Dendritic cell treated with granulocyte-macrophage colony-stimulating factor and Interleukin-4, amounts not matched to agents 40 ng/mL and 50 ng/mL, for 4 days (primary cell): ENCODE measurements around the gene PGLYRP1.

Source experiments
- H3K27ac Mint-ChIP-seq: one replicate; pipeline ENCODE4 v1.8.0; 2022; ENCODE audit warnings: mild to moderate bottlenecking, mixed read lengths
- H3K27me3 Mint-ChIP-seq: one replicate; pipeline ENCODE4 v1.8.0; 2022; ENCODE audit warnings: mild to moderate bottlenecking, mixed read lengths
- H3K36me3 Mint-ChIP-seq: one replicate; pipeline ENCODE4 v1.8.0; 2022; ENCODE audit warnings: low read depth, mixed read lengths
- H3K4me1 Mint-ChIP-seq: one replicate; pipeline ENCODE4 v1.8.0; 2022; ENCODE audit warnings: low read depth, mixed read lengths
- H3K4me3 Mint-ChIP-seq: one replicate; pipeline ENCODE4 v1.8.0; 2022; ENCODE audit warnings: mild to moderate bottlenecking, moderate library complexity, mixed read lengths
- H3K9me3 Mint-ChIP-seq: one replicate; pipeline ENCODE4 v1.8.0; 2022; ENCODE audit warnings: mixed read lengths
- intact Hi-C: fragments of 100-400 bp; cut with micrococcal nuclease; formaldehyde crosslinking; loops from one replicate; pipeline ENCODE4 v1.15.0; 2022

Gene PGLYRP1

GRCh38 chr19:46042252-46042883, 19.5 kb upstream of the PGLYRP1 start:
- H3K4me1 Mint-ChIP-seq: no peaks in the 10 kb centered on the region
- peaks cover 62% of the 10 kb centered on the region for H3K27me3 Mint-ChIP-seq
- no peak overlapping the region for H3K27ac Mint-ChIP-seq

GRCh38 chr19:46040952-46041500, 18.2 kb upstream of the PGLYRP1 start, which contains the start of gene IGFL4:
Gene IGFL4 (minus strand): TSS chr19:46041002. CDS start chr19:46040962, 40 bp downstream.
- intact Hi-C loops: no loop called here
- H3K27ac Mint-ChIP-seq: no peak within 1 kb of the TSS
- H3K36me3 Mint-ChIP-seq: no peaks in the 10 kb centered on the region
- no peaks in the 10 kb centered on the region for H3K4me1 Mint-ChIP-seq
- H3K27me3 Mint-ChIP-seq: peaks cover 57% of the 10 kb centered on the region
- H3K9me3 Mint-ChIP-seq: no peaks in the 10 kb centered on the region
- H3K4me3 Mint-ChIP-seq: no peak within 1 kb of the TSS

More at GRCh38 chr19:46042252-46042883, 19.5 kb upstream of the PGLYRP1 start:
- H3K36me3 Mint-ChIP-seq: no peaks in the 10 kb centered on the region
- intact Hi-C loops: no loop called here
- H3K9me3 Mint-ChIP-seq: no peaks in the 10 kb centered on the region
- no peak overlapping the region for H3K4me3 Mint-ChIP-seq

- H3K27me3 Mint-ChIP-seq: peaks cover 56% of the 10 kb centered on the region
- H3K9me3 Mint-ChIP-seq: no peaks in the 10 kb centered on the region
- H3K36me3 Mint-ChIP-seq: no peaks in the 10 kb centered on the region
- intact Hi-C loops: no loop called here
- H3K4me1 Mint-ChIP-seq: no peaks in the 10 kb centered on the region
- H3K4me3 Mint-ChIP-seq: no peak overlapping the region
- H3K27ac Mint-ChIP-seq: no peak overlapping the region
Measured at GRCh38 chr19:46040125-46040524, 17.3 kb upstream of the PGLYRP1 start.

GRCh38 chr19:46036744-46037128, 13.9 kb upstream of the PGLYRP1 start:
- Mint-ChIP-seq H3K4me1 (no peaks in the 10 kb centered on the region), H3K9me3 (no peaks in the 10 kb centered on the region), H3K4me3 (no peak overlapping the region), H3K27me3 (peaks cover 48% of the 10 kb centered on the region), H3K36me3 (no peaks in the 10 kb centered on the region), H3K27ac (no peak overlapping the region)
- intact Hi-C loops: no loop called here

- no peaks in the 10 kb centered on the region for H3K4me1 Mint-ChIP-seq
- H3K9me3 Mint-ChIP-seq: no peaks in the 10 kb centered on the region
- no peaks in the 10 kb centered on the region for H3K36me3 Mint-ChIP-seq
- no peak overlapping the region for H3K27ac Mint-ChIP-seq
- intact Hi-C loops: no loop called here
- H3K27me3 Mint-ChIP-seq: peaks cover 45% of the 10 kb centered on the region
- no peak overlapping the region for H3K4me3 Mint-ChIP-seq
Measured at GRCh38 chr19:46035986-46036743, 13.3 kb upstream of the PGLYRP1 start.

- Mint-ChIP-seq H3K4me1 (no peaks in the 10 kb centered on the region), H3K9me3 (no peaks in the 10 kb centered on the region), H3K27ac (no peak overlapping the region), H3K4me3 (no peak overlapping the region), H3K27me3 (peaks cover 42% of the 10 kb centered on the region), H3K36me3 (no peaks in the 10 kb centered on the region)
- intact Hi-C loops: no loop called here
Measured at GRCh38 chr19:46035546-46035945, 12.7 kb upstream of the PGLYRP1 start.

- H3K27me3 Mint-ChIP-seq: peaks cover 43% of the 10 kb centered on the region
Measured at GRCh38 chr19:46033401-46033800, 10.5 kb upstream of the PGLYRP1 start.

GRCh38 chr19:46032597-46033025, 9.8 kb upstream of the PGLYRP1 start:
- Mint-ChIP-seq H3K9me3 (no peaks in the 10 kb centered on the region), H3K27me3 (peaks cover 43% of the 10 kb centered on the region)

More at GRCh38 chr19:46033401-46033800, 10.5 kb upstream of the PGLYRP1 start:
- Mint-ChIP-seq H3K4me3 (no peak overlapping the region), H3K27ac (no peak overlapping the region), H3K9me3 (no peaks in the 10 kb centered on the region), H3K36me3 (no peaks in the 10 kb centered on the region), H3K4me1 (peaks cover 5% of the 10 kb centered on the region)
- intact Hi-C loops: no loop called here

GRCh38 chr19:46031781-46032596, 9.1 kb upstream of the PGLYRP1 start:
- Mint-ChIP-seq H3K4me3 (no peak overlapping the region), H3K27me3 (peaks cover 40% of the 10 kb centered on the region), H3K36me3 (no peaks in the 10 kb centered on the region), H3K4me1 (peaks cover 5% of the 10 kb centered on the region), H3K27ac (no peak overlapping the region), H3K9me3 (no peaks in the 10 kb centered on the region)
- intact Hi-C loops: no loop called here

More at GRCh38 chr19:46032597-46033025, 9.8 kb upstream of the PGLYRP1 start:
- peaks cover 5% of the 10 kb centered on the region for H3K4me1 Mint-ChIP-seq
- H3K36me3 Mint-ChIP-seq: no peaks in the 10 kb centered on the region
- intact Hi-C loops: no loop called here
- no peak overlapping the region for H3K27ac Mint-ChIP-seq
- no peak overlapping the region for H3K4me3 Mint-ChIP-seq

- no peak overlapping the region for H3K27ac Mint-ChIP-seq
- peaks cover 40% of the 10 kb centered on the region for H3K27me3 Mint-ChIP-seq
- H3K4me3 Mint-ChIP-seq: no peak overlapping the region
- H3K9me3 Mint-ChIP-seq: no peaks in the 10 kb centered on the region
- intact Hi-C loops: no loop called here
- H3K4me1 Mint-ChIP-seq: peaks cover 15% of the 10 kb centered on the region
- no peaks in the 10 kb centered on the region for H3K36me3 Mint-ChIP-seq
Measured at GRCh38 chr19:46030812-46031550, 8.1 kb upstream of the PGLYRP1 start.

- H3K27ac Mint-ChIP-seq: no peak overlapping the region
- intact Hi-C loops: no loop called here
- H3K4me1 Mint-ChIP-seq: peaks cover 32% of the 10 kb centered on the region
Measured at GRCh38 chr19:46025835-46026234, 3.0 kb upstream of the PGLYRP1 start.

GRCh38 chr19:46023311-46023779, 492 bp upstream of the PGLYRP1 start:
- peaks cover 27% of the 10 kb centered on the region for H3K4me1 Mint-ChIP-seq
- no peak overlapping the region for H3K4me3 Mint-ChIP-seq
- intact Hi-C loops: no loop called here
- no peaks in the 10 kb centered on the region for H3K9me3 Mint-ChIP-seq
- H3K27ac Mint-ChIP-seq: no peak overlapping the region
- H3K27me3 Mint-ChIP-seq: peaks cover 52% of the 10 kb centered on the region
- H3K36me3 Mint-ChIP-seq: peaks cover 12% of the 10 kb centered on the region

More at GRCh38 chr19:46025835-46026234, 3.0 kb upstream of the PGLYRP1 start:
- no peaks in the 10 kb centered on the region for H3K9me3 Mint-ChIP-seq
- no peak overlapping the region for H3K4me3 Mint-ChIP-seq
- no peaks in the 10 kb centered on the region for H3K36me3 Mint-ChIP-seq
- peaks cover 54% of the 10 kb centered on the region for H3K27me3 Mint-ChIP-seq

- intact Hi-C loops: no loop called here
- Mint-ChIP-seq H3K4me3 (no peak overlapping the region), H3K36me3 (peaks cover 17% of the 10 kb centered on the region), H3K4me1 (peaks cover 28% of the 10 kb centered on the region), H3K9me3 (no peaks in the 10 kb centered on the region), H3K27ac (no peak overlapping the region), H3K27me3 (peaks cover 52% of the 10 kb centered on the region)
Measured at GRCh38 chr19:46022061-46022430, 807 bp downstream of the PGLYRP1 start.
